ENCODE measurements around the gene COX6A1.

DNA sequence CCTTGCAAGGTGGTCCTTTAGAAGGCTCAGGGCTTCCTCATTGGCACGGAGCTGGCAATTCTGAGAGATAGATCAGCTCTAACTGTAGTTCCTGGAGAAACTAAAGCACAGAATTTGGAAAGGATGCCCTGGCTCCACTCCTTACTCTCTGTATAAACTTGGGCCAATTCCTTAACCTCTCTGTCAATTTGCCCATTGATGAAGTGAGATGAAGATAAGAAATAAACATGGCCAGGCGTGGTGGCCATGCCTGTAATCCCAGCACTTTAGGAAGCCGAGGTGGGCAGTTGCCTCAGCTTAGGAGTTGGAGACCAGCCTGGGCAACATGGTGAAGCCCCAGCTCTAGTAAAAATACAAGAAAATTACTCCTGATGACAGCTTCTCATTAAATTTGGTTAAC, 34.0 kb upstream of the COX6A1 start:
- TF ChIP-seq, protein P1, sequence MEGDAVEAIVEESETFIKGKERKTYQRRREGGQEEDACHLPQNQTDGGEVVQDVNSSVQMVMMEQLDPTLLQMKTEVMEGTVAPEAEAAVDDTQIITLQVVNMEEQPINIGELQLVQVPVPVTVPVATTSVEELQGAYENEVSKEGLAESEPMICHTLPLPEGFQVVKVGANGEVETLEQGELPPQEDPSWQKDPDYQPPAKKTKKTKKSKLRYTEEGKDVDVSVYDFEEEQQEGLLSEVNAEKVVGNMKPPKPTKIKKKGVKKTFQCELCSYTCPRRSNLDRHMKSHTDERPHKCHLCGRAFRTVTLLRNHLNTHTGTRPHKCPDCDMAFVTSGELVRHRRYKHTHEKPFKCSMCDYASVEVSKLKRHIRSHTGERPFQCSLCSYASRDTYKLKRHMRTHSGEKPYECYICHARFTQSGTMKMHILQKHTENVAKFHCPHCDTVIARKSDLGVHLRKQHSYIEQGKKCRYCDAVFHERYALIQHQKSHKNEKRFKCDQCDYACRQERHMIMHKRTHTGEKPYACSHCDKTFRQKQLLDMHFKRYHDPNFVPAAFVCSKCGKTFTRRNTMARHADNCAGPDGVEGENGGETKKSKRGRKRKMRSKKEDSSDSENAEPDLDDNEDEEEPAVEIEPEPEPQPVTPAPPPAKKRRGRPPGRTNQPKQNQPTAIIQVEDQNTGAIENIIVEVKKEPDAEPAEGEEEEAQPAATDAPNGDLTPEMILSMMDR (IDR thresholded peaks at IDR 0.05), result no peak
- TF ChIP-seq POLR2A (IDR thresholded peaks at IDR 0.05), result no peak
